GM18526 (cell line): Measurements from ENCODE around the gene SCUBE1.

Experiments used
- POLR2A ChIP-seq: IDR thresholded peaks from 3 replicates; pipeline ENCODE4 v1.6.1; 2011; ENCODE audit not compliant: insufficient read length; ENCODE audit errors: extremely low read depth

The SCUBE1 gene

GRCh38 chr22:43240614-43241013 lies 102.6 kb downstream of the SCUBE1 start:
- no peak for TF ChIP-seq POLR2A

- no peak for TF ChIP-seq POLR2A
Measured at GRCh38 chr22:43239956-43240355, 103.2 kb downstream of the SCUBE1 start.

GRCh38 chr22:43239193-43239780 lies 103.9 kb downstream of the SCUBE1 start:
- no peak for TF ChIP-seq POLR2A

- TF ChIP-seq POLR2A: no peak
Measured at GRCh38 chr22:43238526-43239006, 104.6 kb downstream of the SCUBE1 start.

GRCh38 chr22:43237280-43237679 lies 105.9 kb downstream of the SCUBE1 start:
- TF ChIP-seq POLR2A: no peak

- no peak for TF ChIP-seq POLR2A
Measured at GRCh38 chr22:43236411-43237166, 106.6 kb downstream of the SCUBE1 start.

- no peak for TF ChIP-seq POLR2A
Measured at GRCh38 chr22:43235445-43236409, 107.4 kb downstream of the SCUBE1 start.

GRCh38 chr22:43234264-43234988 lies 108.7 kb downstream of the SCUBE1 start:
- TF ChIP-seq POLR2A: no peak

- no peak for TF ChIP-seq POLR2A
Measured at GRCh38 chr22:43233529-43233928, 109.6 kb downstream of the SCUBE1 start.

- TF ChIP-seq POLR2A: no peak
Measured at GRCh38 chr22:43232445-43232844, 110.7 kb downstream of the SCUBE1 start.

- TF ChIP-seq POLR2A: no peak
Measured at GRCh38 chr22:43231724-43232034, 111.5 kb downstream of the SCUBE1 start.

- TF ChIP-seq POLR2A: no peak
Measured at GRCh38 chr22:43230971-43231723, 112.0 kb downstream of the SCUBE1 start.

- no peak for TF ChIP-seq POLR2A
Measured at GRCh38 chr22:43230571-43230970, 112.6 kb downstream of the SCUBE1 start.

GRCh38 chr22:43228863-43229262 lies 114.3 kb downstream of the SCUBE1 start:
- no peak for TF ChIP-seq POLR2A
